Endometrial microvascular endothelial cells (primary cell): ENCODE data around the gene POU5F2. TPM values are rescaled to one million over a fixed set of nuclear protein-coding genes. Genes with fewer than 3 reads are reported as not detected.

Experiments used
- in situ Hi-C: cut with HindIII; loops from 2 replicates; pipeline ENCODE4 v1.10.0; 2017; ENCODE audit warnings: low sequenced_read_pairs, low pct_unique_long_range_greater_than_20kb; ENCODE audit errors: inconsistent ontology term
- total RNA-seq: library from RNA; depleted of rRNA; stranded (reverse); fragments of >200 nt; gene quantifications from one replicate; pipeline ENCODE4 v1.2.3, GENCODE V29; 2015; ENCODE audit errors: inconsistent ontology term

The POU5F2 gene, protein sequence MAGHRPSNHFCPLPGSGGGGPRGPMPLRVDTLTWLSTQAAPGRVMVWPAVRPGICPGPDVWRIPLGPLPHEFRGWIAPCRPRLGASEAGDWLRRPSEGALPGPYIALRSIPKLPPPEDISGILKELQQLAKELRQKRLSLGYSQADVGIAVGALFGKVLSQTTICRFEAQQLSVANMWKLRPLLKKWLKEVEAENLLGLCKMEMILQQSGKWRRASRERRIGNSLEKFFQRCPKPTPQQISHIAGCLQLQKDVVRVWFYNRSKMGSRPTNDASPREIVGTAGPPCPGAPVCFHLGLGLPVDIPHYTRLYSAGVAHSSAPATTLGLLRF
- total RNA-seq: not detected

GRCh38 chr5:93741136-93741811 lies at the start of gene POU5F2:
POU5F2 (minus strand) TSS chr5:93741600; CDS start chr5:93741563, 37 bp downstream.
- in situ Hi-C loops: no loop called here

DNA sequence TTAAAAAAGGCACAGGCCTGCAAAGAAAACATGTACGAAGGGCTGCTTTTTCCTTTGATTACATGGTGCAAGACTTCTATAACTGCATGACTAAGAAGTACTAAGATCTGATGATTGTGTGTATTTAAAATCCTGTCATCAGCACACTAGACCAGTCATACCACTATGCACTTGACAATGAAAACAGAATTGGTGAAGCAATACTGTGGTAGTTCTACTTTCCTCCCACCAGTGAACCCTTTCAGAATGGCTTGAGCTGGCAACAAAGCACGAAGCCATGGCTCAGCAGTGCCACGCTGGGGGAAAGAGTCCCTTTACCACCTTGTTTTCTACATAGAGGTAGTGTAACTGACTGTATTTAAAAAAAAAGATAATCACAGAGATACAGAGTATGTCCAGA lies 49.0 kb upstream of the POU5F2 start:
- in situ Hi-C loops: no loop called here

DNA sequence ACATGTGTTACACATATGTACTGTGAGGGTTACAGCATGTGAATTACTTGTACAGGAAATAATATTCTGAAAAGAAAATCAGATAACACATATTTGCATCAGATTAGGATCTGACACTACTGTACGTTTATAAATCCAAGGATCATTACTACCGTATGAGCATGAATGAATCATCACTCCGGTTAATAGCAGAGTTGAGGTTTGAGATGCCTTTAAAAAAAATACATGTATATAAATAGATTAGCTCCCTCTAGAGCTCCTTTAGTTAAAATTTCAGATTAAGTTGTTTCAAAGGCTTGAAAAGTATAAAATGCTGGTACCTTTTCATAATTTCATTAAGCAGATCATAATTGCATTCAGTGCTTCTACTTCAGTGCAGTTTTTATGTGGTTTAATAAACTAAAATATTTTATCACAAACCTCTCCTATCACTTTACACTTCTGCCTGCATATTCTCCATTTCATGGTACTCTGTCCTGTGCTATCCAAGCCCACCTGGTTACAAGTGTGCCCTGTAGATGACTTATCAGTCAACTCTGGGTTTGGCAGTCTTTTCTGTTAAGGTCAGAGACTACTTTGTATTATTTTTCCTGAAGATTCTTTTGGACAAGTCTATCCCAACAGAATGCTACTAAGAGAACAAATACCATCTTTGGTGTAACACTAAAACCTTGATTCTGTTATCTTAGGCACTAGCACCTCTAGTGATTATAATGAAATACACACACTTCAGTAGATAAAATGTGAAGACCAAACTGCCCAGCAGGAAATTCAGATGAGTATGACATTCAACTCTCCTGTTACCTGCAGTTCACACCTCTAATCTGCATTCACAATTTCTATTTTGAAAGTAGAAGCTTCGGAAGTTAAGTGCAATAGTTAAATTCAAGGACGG lies 48.0 kb upstream of the POU5F2 start:
- in situ Hi-C loops: no loop called here

- in situ Hi-C loops: no loop called here
Observed at GRCh38 chr5:93787598-93787997, 46.2 kb upstream of the POU5F2 start.

GRCh38 chr5:93785475-93785874 lies 44.1 kb upstream of the POU5F2 start:
- in situ Hi-C loops: no loop called here

GRCh38 chr5:93782978-93783377 lies 41.6 kb upstream of the POU5F2 start:
- in situ Hi-C loops: no loop called here

DNA sequence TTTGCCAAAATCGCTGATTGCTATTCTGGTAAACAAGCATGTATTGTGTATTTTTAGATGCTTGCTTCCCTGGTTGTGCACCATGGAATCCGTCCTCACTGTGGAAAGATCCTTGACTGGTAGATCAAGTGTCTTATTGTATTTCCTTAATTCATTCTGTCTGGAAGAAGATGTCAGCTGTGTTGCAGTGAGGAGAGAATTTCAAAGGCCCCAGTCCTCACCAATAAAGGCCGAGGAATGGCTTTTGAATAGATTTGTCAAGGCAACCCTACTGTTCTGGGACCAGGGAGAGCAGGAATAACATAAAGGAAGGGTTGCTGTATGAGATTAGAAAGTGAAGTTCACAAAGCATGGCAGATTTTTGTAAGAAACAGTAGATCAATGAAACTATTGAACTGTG lies 36.2 kb upstream of the POU5F2 start:
- in situ Hi-C loops: no loop called here

GRCh38 chr5:93756372-93756771 lies 15.0 kb upstream of the POU5F2 start:
- in situ Hi-C loops: no loop called here

DNA sequence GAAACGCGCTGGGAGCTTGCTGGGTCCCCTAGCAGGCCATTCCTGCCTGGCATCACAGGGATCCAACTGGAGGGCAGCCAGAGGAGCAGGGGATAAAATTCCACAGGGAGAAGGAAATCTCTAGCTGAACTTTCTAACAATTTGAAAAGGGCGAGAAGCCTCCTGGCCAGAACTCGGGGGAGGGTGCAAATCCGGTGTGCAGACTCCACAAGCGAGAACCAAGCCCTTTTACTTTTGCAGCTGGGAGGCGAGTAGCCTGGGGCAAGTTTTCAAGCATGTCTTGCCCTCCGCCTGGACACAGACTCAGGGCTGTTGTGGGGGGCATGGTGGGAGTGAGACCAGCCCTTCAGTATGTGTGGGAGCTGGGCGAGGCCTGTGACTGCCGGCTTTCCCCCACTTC lies 14.3 kb upstream of the POU5F2 start:
- in situ Hi-C loops: no loop called here

DNA sequence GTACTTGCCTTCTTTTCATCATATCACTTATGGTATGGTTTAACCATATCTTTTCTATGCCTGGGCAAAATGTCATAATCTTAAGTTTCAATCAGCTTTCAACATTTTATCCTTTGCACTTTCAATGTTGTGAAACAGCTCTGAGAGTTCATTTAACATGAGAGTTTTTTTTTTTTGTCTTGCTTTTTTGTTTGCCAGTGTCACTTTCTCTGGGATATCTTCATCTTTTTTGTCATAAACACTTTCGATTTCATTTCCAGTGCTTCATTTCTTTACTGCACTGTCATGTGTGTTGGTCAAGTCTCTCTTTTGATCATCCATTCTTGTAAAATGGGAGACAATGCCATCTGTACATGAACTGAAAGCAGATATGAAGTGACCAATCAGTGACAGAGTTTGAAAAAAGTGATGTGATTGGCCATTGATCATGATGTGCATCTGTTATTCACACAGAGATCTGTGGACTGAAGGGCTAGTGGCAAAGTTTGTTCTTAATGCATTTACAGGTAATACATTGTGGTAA lies 7.5 kb upstream of the POU5F2 start:
- in situ Hi-C loops: no loop called here

- in situ Hi-C loops: no loop called here
Observed at GRCh38 chr5:93746406-93747056, 5.1 kb upstream of the POU5F2 start.

DNA sequence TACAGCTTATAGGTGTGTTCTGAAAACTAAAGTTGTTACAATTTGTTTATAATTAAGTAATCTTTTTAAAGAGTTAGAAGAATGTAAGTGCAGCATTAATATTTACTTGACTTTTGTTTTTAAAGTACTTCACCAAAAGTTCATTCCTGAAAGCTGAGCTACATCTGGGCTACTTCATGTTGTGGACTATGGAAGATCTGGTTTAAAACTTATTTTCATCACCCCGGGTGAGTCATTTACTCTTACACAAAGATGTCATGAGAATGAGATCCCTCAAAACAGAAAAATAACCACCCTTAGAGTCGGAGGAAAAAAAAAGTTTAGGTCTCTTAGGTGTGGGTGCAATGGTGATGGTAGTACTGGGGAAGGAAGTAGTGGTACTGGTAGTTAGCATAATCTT lies 5.1 kb downstream of the POU5F2 start:
- in situ Hi-C loops: no loop called here

- in situ Hi-C loops: no loop called here
Observed at GRCh38 chr5:93735378-93735777, 6.0 kb downstream of the POU5F2 start.

DNA sequence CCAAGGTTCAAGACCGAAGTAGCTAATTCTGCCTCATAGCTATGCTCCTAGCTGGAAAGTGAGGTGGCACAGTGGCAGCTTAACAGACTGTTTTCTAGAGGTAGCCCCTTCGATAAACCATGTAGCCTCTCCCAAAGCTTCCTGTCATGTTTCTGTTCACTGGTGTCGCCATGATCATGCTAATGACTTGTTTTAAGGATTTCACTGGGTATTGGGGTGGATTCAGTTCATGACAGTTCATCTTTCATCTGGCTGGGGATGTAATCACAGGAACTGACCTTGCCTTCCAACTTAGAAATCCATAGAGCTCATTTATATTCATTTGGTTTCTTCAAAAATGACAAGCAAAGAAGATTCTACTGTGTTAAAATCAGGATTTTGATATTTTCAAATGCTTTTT lies 9.4 kb downstream of the POU5F2 start:
- in situ Hi-C loops: no loop called here

GRCh38 chr5:93726595-93726994 lies 14.8 kb downstream of the POU5F2 start:
- in situ Hi-C loops: no loop called here

DNA sequence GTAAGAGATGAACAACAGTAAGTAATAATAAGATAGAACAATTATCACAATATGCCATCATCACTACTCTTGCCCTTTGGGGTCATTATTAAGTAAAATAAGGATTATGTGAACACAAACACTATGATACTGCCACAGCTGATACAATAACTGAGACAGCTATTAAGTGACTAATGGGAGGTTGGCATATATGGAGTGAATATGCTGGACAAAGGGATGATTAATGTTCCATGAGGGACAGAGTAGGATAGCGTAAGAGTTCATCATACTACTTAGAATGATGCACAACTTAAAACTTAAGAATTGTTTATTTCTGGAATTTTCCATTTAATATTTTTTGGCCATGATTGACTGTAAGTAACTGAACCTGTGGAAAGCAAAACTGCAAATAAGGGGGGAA lies 16.6 kb downstream of the POU5F2 start:
- in situ Hi-C loops: no loop called here

GRCh38 chr5:93723681-93724080 lies 17.7 kb downstream of the POU5F2 start:
- in situ Hi-C loops: no loop called here

GRCh38 chr5:93723005-93723404 lies 18.4 kb downstream of the POU5F2 start:
- in situ Hi-C loops: no loop called here

- in situ Hi-C loops: no loop called here
Observed at GRCh38 chr5:93722588-93722987, 18.8 kb downstream of the POU5F2 start.
